ENCODE measurements around the gene SH3PXD2A.

- TF ChIP-seq CTCF (conservative IDR thresholded peaks at IDR 0.05; ENCODE audit: low read depth, low read length) (no peak), EZH2 (IDR thresholded peaks at IDR 0.05; ENCODE audit: borderline replicate concordance, low read depth, low read length, poor library complexity, severe bottlenecking) (no peak)
Observed at GRCh38 chr10:103709341-103709920, 145.9 kb downstream of the SH3PXD2A start.
